GM19193 (cell line): Measurements from ENCODE around the gene RPS21.

Experiments used
- POLR2A ChIP-seq: IDR thresholded peaks from 4 replicates; pipeline ENCODE4 v1.6.1; 2011; ENCODE audit not compliant: insufficient read depth, insufficient read length; ENCODE audit errors: extremely low read depth

Gene RPS21

DNA sequence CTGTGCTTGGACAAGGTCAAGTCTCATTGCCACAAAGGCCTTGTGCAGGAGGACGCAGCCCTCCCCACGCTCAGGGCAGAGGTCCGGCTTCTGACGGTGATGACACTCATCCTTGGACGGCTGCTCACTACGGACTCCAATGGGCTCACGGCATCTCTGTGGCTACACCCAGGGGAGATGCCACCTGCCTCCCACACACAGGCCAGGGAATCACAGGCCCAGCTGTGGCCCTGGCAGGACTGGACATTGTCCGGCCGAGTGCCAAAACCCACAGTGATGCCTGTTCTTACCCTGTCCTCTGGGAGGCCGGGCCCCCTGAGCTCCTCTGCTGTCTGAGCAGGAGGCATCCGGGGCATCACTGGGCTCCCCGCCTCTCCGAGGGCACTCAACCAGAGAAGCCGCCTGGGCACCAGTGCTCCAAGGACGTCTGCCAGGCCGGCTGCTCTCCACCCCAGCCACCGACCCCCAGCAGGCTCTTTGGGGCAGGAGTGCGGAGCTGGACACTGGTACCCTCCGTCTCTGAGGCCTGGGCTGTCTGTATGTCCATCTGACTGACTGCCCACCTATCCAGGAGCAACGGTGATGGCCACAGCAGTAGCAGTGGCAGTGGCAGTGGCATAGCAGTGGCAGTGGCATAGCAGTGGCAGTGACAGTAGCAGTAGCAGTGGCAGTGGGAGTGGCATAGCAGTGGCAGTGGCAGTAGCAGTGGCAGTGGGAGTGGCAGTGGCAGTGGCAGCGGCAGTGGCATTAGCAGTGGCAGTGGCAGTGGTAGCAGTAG, 38.6 kb downstream of the RPS21 start:
- TF ChIP-seq POLR2A, result no peak

DNA sequence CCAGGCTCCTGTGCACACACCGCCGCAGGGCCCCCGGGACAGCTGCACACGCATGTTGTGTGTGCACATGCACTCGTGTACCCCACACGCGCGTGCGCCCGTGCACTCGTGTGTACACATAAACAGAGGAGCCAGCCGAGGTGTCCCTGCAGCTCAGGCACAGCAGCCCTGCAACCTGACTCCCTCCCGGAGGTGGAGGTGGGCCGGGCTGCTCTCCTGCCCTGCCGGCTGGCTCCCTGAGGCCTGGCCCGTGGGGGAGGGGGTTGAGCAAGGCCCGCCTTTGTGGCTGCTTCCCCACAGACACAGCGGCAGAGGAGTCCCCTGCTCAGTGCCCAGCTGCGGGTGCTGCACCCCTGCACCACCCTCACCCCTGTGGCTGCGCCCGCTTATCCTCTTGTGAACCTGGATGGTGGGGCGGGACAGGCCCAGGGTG, 39.8 kb downstream of the RPS21 start:
- TF ChIP-seq POLR2A, result no peak

- TF ChIP-seq POLR2A, result no peak
These were observed 40.5 kb downstream of the RPS21 start, which contains the start of gene RBBP8NL for GRCh38 chr20:62427172-62428001. Gene RBBP8NL (minus strand): TSS chr20:62427539. CDS start chr20:62419647, 7,892 bp downstream.

GRCh38 chr20:62428002-62428372, 41.1 kb downstream of the RPS21 start:
- TF ChIP-seq POLR2A, result no peak

DNA sequence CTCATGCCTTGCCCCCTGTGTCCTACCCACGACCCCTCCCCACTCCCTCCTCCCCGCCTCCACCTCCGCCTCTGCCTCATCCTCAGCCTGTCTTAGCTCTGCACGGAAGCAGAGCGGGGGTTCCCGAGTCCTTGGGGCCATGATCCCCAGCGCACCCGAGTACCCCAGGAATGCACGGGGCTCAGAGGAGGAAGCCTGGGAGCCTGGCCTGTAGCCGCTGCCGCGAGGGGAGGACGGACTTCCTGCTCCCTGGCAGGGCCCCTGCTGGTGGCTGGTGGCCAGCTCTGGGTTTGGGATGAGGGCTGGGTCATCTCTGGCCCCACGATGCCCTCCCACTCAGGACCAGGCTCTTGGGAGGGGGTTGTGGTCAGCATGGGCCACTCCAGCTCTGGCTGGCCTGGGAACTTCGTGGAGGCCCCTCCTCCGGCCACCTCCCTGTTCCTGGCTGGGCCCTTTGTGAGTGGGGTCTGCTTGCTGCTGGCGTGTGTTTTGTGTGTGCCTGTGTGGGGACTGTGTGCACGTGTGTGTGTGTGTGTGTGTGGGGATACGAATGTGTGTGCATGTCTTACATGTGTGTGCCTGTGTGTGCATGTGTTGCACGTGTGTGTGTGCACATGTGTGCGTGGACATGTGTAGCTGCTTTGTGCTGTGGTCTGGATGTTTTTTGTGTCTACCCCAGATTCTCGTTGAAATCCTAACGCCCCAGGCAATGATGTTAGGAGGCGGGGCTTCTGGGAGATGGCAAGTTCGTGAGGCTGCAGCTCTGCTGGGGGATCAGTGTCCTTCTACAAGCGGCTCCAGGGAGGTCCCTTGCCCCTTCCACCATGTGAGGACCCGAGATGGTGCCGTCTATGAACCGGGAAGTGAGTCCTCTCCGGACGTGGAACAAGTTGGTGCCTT, 41.7 kb downstream of the RPS21 start:
- TF ChIP-seq POLR2A, result no peak

DNA sequence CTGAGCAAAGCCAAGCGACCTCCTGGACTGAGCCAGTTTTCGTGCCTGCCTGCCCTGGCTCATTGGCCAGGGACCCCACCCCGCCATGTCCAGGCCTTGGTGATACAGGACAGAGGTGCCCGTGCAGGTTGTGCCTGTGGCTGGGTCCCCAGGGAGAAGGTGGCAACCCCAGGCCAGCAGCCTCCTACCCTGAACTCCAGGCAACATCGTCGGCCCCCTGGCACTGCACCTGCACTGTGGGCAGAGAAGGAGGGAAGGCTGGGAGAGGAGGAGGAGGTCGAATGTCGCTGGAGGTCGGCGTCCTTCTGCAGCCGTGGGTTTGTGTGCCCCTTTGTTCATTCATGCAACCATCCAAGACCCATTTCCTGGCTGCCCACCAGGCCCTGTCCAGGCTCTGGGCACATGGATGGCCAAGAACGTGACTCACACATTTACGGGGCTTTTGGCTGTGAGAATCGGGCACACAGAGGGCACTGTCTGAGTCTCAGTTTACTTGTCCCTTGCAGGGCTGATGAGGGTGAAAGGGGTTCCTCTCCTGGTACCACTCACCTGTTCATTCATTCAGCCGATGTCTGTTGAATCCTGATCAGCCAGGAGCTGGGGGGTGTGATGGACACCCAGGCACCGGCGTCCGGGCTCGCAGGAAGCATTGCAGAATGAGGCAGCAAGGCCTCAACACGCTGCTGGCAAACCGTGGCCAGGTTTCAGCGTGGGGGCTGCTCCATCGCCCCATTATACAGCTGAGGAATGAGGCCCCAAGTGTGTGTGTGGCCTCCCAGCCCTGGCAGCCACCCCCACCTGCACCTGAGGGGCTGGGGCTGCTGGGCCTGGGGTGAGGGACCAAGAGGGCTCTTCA, 42.8 kb downstream of the RPS21 start:
- no peak for TF ChIP-seq POLR2A

DNA sequence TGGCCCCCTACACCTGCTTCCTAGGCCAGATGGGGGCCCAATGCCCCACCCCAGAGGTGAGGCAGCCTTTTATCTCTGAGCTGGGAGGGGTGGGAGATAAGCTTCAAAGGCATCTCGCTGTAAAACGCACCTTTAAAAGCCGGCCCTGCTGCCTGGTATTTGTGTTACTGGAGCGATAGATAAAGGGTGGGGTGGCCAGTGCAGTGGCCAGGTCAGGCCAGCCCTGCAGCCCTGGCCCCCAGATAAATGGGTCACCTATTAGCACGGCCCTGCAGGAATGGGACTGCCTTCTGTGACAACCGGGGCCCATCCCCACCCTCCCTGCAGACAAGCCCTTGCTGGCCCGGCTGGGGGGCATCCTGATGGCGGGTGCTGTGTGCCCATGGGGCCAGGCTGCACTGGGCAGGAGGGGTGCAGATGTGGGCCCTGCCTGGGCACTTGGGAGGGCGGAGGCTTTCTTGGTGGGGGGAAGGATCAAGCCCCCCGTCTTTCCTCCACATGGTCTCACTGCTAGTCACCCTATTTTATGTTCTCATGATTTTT, 43.5 kb downstream of the RPS21 start:
- TF ChIP-seq POLR2A, result no peak

DNA sequence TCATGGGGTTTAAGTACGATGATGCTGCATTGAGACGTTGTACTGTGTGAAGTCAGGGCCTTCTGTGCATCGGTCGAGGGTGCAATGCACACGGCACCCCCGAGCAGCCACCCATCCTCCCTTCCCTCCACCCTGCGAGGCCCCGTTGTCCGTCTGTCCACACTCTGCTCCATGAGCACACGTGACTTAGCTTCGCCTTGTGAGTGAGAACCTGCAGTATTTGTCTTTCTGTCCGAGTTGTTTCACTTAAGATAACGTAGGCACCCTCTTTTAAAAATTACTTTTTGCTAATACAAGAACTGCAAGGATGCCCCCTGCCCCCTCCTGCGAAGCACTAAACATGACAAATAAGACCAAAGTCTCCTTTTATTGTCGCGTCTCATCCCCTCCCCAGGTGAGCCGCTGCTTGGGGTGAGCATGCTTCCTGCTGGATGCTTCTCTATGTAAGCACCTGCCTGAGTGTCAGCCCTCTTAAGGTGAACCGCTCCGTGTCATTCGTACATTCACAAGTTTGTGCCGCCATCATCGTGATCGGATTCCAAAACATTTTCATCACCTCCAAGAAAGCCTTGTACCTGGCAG, 44.1 kb downstream of the RPS21 start:
- TF ChIP-seq POLR2A, result no peak

- TF ChIP-seq POLR2A, result no peak
These were observed 47.0 kb downstream of the RPS21 start for GRCh38 chr20:62433658-62434497.

DNA sequence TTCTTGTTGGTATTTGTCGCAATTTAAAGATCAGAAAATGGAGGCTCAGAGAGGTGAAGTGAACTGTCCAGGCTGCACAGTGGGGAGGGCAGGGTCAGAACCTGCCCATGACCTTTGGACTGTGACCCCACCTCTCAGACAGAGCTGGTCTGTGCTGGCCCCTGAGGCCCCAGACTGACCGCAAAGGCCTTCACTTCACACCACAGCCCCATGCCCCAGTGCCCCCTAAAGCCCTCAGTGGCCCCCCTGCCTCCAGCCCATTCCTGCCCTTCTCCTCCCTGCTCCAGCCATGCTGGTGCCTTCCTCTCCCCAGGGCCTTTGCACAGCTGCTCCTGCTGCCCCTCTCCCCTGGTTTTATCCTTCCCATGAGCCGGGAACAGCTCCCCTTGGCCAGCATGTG, 49.8 kb downstream of the RPS21 start:
- TF ChIP-seq POLR2A, result no peak

DNA sequence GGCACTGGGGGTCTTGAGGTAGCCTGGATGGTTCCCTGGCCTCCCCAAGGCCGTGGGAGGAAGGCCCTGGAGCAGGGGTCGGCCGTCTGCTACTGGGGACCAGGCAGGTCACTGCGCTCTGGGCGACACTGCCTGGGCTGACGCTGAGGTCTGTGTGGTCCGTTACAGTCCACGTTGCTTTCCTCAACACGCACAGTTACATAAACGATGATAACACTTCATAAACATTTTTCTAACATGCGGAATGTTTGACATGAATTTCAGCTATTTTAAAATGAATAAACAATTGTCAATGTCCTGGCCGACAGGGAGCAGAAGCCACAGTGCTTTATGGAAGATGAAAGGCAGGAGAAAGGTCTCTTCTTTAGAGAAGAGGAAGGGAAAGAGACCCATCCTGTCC, 50.6 kb downstream of the RPS21 start:
- no peak for TF ChIP-seq POLR2A

DNA sequence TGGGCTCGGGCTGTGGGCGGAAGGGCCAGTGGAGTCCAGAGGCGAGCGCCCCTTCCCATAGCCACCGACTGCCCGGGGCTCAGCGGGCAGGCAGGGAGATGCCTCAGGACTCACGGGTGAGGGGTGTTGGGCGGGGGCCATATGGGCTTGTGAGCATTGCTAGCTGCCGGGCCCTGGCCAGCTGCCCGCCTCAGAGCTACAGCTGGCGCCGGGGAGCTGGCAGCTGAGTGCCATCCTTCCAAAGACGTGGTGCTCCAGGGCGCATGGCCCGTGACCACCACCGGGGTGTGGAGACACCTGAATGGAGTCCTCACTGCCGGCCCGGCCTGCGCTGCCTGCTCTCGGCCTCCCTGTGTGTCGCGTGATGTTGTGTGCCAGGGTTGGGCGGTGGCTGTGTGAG, 51.0 kb downstream of the RPS21 start:
- TF ChIP-seq POLR2A, result no peak
